Amniotic epithelial cell (primary cell): ENCODE data around the gene NID1.
A peak's percentile ranks its signal among the peaks of the same experiment; 100 is the strongest.

Experiments used
- DNase-seq: peaks from one replicate; pipeline ENCODE4 v3.0.0-alpha.2; 2010; ENCODE audit warnings: low read depth

The NID1 gene

DNA sequence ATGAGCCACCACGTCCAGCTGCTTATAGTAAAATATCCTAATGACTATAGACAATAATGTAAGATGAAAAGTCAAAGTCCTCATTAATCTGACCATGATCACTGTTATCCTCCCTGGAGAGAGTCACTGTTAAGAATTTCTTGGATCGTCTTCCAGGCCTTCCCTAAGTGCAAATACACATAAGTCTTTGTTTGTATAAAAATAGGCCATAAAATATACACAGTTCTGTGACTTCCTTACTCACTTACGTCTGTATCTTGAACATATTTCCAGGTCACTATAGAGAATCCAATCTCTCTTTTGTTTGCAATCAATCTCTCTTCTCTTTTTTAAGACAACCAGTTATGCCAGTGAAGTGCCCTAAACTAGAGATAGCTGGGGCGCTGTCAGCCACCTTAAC, 109.1 kb downstream of the NID1 start:
- no peak for DNase-seq

- DNase-seq, result no peak
These were observed 110.3 kb downstream of the NID1 start for GRCh38 chr1:235954306-235955283.

- peak; percentile 92 for DNase-seq
These were observed 111.1 kb downstream of the NID1 start for GRCh38 chr1:235953801-235954200.

GRCh38 chr1:235952950-235953615, 111.8 kb downstream of the NID1 start:
- no peak for DNase-seq

GRCh38 chr1:235951661-235952060, 113.2 kb downstream of the NID1 start:
- DNase-seq, result no peak

GRCh38 chr1:235950318-235950717, 114.6 kb downstream of the NID1 start:
- DNase-seq, result no peak

- no peak for DNase-seq
These were observed 116.0 kb downstream of the NID1 start for GRCh38 chr1:235948774-235949427.

DNA sequence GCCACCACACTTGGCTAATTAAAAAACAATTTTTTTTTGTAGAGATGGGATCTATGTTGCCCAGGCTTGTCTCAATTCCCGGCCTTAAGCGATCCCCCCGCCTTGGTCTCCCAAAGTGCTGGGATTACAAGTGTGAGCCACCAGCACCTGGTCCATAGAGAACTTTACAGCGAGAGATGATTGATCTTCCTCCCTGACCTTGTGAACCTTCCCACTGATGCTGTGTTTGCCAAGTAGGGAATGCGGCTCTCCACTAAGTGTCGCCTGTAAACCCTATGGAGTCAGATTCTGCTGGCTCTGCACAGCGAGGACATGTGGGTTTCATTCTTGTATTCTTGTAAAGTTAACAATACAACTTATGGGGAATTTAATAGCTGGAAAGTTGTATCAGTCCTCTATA, 116.9 kb downstream of the NID1 start:
- DNase-seq, result no peak

GRCh38 chr1:235946571-235946981, 118.3 kb downstream of the NID1 start:
- peak; percentile 73 for DNase-seq

DNA sequence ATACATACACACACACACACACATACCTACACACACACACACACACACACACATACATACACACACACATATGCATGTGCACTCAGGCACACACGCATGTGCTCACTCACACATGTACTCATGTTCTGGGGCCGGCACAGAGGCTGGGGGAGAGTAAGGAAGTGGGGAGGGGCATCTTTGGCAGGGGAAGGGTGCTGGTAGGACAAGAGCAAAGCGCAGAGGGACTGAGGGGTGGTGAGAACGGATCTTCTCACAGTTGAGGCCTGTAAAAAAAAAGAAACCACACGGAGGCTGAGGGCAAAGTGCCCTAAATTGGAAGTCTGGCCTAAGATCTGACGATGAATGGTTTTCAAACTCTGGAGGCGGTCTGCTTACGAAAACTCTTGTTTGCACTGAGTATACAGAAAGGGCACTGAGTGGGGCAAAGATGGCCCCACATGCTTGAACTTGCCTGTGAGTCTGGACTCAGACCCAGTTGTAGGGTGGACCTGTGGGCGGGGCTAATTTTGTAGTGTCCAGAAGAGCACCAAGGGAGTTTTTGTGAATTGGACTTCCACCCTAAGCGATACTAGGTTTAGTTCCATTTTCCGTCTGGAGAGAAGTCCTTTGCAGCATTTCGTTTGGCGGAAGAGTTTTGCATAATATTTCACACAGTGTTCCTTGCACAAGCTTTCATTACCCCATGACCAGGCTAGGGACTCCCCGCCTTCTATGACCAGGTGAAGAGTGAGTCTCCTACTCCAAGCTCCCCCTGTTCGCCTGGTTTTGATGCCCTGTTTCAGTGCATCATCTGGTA, 118.9 kb downstream of the NID1 start:
- DNase-seq, result no peak

DNA sequence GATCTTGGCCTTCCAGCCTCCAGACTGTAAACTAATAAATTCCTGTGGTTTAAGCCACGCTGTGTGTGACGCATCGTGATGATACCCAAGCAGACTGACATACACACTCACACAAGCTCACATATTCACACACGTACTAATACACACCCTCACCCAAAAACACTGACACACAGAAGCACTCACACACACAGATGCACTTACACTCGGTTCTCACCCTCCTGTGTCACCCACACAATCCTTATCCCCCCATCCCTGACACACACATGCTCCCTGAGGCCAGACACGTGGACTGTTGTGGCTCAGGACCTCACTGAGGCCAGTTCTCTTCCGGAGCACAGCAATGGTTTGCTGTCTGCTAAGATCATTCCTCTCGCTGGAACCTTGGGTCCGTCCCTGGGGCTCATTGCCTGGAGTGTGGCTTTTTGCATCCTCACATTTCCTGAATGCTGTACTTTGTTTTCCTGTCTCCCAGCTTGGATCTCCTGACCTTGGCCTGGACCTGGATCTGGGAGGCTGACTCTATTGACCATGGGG, 121.2 kb downstream of the NID1 start:
- DNase-seq, result peak; percentile 95

DNA sequence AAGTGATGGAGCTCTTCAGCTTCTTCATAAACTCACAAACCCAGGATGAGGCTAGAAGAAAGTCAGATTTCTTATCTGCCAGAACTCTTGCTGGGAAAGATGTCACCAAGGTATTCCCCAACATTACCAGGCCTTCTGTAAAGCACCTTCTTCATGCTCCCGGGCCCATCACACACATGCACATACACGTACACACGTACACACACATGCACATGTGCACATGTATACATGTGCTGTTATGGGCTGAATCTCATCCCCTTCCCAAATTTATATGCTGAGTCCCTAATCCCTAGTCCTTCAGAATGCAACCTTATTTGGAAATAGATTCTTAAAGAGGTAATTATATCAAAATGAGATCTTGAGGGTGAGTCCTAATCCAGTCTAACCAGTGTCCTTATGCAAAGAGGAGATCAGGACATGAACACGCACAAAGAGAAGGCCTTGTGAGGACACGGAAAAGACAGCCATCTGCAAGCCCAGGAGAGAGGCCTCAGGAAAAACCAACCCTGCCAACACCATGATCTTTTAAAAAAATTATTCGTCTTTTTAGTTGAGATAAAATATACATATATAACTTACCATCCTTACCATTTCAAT, 121.8 kb downstream of the NID1 start:
- DNase-seq, result no peak

GRCh38 chr1:235942625-235942934, 122.3 kb downstream of the NID1 start:
- no peak for DNase-seq

DNA sequence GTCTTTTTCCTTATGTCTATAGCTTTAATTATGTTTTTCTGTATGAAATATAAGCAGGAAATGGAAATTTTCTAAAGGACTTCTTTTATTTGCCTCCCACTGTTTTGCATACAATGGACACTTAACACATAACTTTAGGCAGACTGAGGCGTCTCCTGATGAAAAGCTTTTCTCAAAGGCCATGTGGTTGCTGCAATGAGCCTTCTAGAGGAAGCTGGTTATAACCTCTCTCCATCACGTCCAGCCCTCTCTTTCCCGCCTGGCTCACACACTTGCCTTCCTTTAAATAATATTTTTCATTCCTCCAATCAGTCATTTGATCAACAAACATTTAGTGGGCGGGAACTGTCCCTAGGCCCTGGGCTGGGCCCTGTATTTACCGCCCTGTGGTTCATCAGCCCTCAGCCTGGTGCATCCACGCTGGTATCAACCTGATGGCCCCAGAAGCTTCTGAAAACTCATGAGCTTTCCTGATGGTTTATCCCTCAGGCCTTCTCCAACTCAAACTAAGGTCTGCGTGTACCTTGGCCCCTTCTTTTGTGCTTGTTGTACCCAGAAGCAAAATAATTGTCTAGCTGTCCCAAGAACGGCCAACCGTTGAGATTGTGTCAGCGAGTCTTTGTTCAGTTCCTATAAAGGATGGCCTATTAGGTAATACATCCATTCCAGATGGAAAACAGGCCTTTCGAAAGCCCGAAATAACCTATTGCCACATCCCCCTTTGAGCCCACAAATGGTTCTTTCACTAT, 122.8 kb downstream of the NID1 start:
- DNase-seq, result peak; percentile 84

DNA sequence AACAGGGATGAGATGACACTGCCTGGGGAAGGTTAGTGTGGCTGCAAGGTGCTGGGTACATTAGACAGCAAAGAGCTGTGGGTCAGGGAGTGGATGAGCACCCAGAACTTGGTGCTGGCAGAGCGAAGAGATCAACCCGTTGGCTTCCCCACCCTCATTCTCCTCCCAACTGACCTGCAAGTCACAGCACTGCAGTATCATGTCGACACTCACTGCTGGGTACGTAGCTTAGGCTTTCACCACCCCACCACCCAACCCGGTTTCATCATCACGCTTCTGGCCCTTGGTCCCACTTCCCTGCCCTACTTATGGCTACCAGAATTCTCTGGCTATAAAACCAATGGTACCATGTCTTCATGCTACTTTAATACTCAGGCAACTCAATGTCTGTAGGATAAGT, 124.6 kb downstream of the NID1 start:
- no peak for DNase-seq

DNA sequence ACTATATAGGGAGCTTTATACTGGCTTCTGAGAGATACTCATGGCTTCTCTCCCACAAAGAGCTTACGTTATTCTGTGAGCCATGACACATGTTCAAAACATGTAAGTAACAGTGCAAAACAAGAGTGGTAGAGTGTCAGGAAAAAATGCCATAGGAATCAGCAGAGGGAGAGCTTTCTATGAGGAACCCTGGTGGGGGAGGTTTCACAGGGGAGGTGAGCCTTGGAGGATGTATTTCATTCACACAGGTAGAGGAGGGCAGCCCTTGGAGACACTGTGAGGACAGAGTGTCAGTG, 125.5 kb downstream of the NID1 start:
- DNase-seq, result peak; percentile 58

DNA sequence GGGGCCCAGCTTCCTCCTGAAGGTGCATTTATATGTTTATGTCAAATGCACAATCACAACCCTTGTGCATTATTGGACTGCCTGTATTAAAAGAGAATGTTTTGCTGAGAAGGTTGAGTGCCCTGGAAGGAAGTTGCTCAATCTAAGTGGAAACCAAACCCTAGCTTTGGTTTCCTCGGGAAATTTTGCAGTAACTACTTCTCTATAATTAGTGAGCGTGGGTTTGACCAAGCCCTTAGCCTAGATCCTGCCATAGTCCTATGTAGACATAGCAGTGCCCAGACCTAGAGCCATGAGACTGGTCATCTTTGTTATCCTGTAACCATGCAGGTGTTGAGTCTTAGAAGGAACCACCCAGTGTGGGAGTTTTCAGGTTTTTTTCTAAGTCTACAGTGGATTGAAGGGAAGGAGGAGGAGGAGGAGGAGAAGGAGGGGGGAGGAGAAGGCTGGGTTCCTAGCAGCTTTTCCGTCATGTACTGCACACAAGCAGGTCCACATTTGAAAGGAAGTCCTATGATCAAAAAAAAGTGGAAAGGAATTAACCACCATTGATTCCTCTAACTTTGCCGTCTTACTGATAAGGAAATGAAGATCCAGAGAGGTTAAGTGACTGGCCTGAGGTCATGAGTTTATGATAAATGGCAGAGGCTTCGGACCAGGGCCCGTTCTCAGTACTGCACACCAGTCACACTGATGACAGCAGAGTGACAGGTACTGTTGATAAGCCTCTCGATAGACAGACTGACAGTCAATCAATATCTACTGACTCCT, 126.0 kb downstream of the NID1 start:
- DNase-seq, result no peak

DNA sequence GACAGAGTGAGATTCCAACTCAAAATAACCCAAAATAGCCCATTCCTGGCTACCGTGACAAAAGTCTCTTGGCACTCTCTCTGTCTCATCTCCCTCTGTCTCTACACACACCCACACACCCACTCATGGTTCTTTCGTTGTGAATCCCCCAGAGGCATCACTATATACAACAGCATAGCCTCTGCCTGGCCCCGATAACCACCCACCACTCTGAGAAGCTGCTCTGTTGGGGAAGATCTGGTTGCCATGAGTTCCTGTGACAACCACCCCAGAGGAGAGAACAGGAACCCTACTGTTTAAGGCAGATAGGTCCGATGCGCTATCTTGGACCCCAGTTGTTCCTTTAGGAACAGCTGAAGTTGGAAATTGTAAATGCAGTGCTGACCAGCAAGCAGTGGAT, 127.8 kb downstream of the NID1 start:
- no peak for DNase-seq

DNA sequence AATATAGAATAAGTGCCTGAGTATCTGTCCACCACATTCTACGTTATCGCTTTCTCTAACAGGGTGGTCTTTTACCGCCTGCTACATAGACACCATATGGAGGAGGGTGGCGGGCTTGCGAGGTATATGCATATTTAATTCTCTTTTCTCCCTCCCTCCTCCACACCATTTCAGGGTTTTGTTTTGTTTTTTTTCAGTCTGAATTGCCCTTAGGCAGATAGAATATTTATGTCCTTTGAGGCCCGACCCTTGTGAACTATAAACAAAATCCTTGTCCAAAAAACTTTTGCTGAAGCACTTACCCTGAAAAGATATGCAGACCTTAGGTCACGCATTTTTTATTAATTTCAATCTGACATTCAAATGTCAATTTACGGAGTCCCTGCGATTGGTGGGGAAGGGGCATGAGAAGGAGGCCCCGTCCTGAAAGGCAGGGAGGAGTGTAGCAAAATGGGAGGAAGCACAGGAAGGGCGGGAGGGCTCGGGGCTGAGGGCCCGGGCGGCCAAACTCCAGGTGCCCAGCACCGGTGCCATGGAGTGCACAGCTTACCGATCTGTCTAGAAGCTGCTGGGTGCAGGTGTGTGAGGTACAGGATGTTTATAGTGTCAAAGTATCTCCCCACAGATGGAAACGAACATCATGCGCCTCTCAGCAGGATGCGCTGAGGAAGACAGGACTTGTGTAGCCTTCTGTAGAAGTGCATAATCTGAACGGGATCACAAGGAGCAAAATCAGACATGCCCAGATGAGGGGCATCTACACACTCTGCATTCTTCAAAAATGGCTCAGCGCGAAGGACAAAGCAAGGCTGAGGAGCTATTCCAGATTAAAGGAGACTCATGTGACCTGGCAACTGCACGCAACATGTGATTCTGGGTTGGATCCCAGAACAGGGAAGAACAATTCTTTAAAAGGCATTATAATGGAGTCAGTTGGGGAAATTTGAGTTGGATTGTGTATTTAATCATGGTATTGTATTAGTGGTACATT, 129.4 kb downstream of the NID1 start:
- DNase-seq, result no peak
